Measurements from ENCODE around the gene ZNF324. TPM values are rescaled to one million over a fixed set of nuclear protein-coding genes. Genes with fewer than 3 reads are reported as not detected.

ZNF324 gene
- total and polyA plus RNA-seq, 2 of the 13 experiments (the other 11 are each of a cell fraction or from before 2014, with no cell fraction given) = 1.1 to 4.7 TPM

DNA sequence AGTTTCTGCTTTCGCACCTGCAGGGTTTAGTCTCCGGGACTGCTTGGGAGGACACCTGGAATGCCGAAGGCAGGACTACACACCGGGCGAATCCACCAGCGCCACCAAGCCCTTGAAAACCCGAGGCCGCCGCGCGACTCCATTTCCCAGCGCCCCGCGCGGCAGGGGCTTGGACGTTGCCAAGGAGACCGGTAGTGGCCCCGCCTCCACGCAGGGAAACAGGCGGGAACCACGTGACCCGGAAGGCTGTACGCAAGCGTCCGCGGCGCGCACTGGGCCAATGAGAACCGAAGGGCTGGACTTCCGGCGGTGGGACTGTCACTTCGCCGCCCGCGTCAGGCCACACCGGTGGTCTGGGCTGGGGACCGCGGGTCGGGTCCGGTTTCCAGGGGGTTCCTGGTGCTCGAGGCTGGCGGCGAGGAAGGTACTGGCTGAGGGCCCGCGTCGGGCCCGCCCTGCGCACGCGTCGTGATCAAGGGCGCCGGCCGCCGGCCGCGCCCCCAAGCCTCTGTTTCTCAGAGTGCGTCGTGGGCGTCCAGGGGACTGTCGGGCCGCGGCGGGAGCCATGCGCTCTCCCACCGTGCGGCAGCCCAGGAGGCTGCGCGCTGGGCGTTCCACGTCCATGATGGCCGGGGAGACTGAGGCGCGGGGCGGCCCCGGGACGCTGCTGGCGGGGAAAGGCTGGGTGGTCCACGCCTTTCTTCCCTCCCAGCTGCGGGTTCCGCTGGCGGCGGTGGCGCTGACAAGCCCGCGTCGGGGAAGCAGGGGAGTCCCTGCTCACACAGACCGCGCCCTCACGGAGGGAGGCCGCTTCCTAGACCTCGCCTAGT, at the start of gene ZNF324 (continued):
- TF ChIP-seq, protein P1, sequence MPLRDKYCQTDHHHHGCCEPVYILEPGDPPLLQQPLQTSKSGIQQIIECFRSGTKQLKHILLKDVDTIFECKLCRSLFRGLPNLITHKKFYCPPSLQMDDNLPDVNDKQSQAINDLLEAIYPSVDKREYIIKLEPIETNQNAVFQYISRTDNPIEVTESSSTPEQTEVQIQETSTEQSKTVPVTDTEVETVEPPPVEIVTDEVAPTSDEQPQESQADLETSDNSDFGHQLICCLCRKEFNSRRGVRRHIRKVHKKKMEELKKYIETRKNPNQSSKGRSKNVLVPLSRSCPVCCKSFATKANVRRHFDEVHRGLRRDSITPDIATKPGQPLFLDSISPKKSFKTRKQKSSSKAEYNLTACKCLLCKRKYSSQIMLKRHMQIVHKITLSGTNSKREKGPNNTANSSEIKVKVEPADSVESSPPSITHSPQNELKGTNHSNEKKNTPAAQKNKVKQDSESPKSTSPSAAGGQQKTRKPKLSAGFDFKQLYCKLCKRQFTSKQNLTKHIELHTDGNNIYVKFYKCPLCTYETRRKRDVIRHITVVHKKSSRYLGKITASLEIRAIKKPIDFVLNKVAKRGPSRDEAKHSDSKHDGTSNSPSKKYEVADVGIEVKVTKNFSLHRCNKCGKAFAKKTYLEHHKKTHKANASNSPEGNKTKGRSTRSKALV (CRISPR knock-in tag; IDR thresholded peaks at IDR 0.05) = no peak
- TF ChIP-seq ZNF138 (CRISPR knock-in tag; IDR thresholded peaks at IDR 0.05; ENCODE audit: low read depth) (0 out of 2 replicates have a peak, but pooled peaks have one; percentile 23), WIZ (CRISPR knock-in tag; IDR thresholded peaks at IDR 0.05) (no peak), ZNF75D (CRISPR knock-in tag; IDR thresholded peaks at IDR 0.05; ENCODE audit: borderline replicate concordance) (no peak), NR3C1 (CRISPR knock-in tag; IDR thresholded peaks at IDR 0.05) (no peak), ZNF350 (CRISPR knock-in tag; IDR thresholded peaks at IDR 0.05; ENCODE audit: borderline replicate concordance, low read depth) (0 out of 2 replicates have a peak, but pooled peaks have one; percentile 33), ZNF569 (CRISPR knock-in tag; IDR thresholded peaks at IDR 0.05; ENCODE audit: borderline replicate concordance) (no peak), SATB2 (CRISPR knock-in tag; IDR thresholded peaks at IDR 0.05) (no peak), JUNB (CRISPR knock-in tag; IDR thresholded peaks at IDR 0.05; ENCODE audit: borderline replicate concordance) (no peak), TAF15 (IDR thresholded peaks at IDR 0.05; ENCODE audit: low read depth, low read length, poor library complexity, severe bottlenecking) (peak; percentile 56), SPEN (CRISPR knock-in tag; IDR thresholded peaks at IDR 0.05; ENCODE audit: low read depth) (peak; percentile 62; the same call in 1 of the 2 replicates), ZNF597 (CRISPR knock-in tag; IDR thresholded peaks at IDR 0.05) (no peak), BRCA1 (CRISPR knock-in tag; IDR thresholded peaks at IDR 0.05) (no peak), ZNF253 (CRISPR knock-in tag; IDR thresholded peaks at IDR 0.05; ENCODE audit: borderline replicate concordance) (no peak), ZNF101 (CRISPR knock-in tag; IDR thresholded peaks at IDR 0.05; ENCODE audit: borderline replicate concordance, low read depth) (no peak), DMAP1 (CRISPR knock-in tag; IDR thresholded peaks at IDR 0.05) (no peak), PHF20 (CRISPR knock-in tag; IDR thresholded peaks at IDR 0.05) (peak; percentile 72; the same call in 1 of the 2 replicates), ZNF747 (CRISPR knock-in tag; IDR thresholded peaks at IDR 0.05; ENCODE audit: borderline replicate concordance) (no peak), USF2 (IDR thresholded peaks at IDR 0.05; ENCODE audit: low read depth, low read length) (peak; percentile 94), USF2 (CRISPR knock-in tag; IDR thresholded peaks at IDR 0.05; ENCODE audit: borderline replicate concordance) (peak; percentile 95; the same call in 1 of the 2 replicates), POLR2AphosphoS2 (IDR thresholded peaks at IDR 0.05; ENCODE audit: low read depth, low read length) (no peak), REXO4 (CRISPR knock-in tag; IDR thresholded peaks at IDR 0.05; ENCODE audit: borderline replicate concordance) (no peak)
- TF ChIP-seq, protein P2, sequence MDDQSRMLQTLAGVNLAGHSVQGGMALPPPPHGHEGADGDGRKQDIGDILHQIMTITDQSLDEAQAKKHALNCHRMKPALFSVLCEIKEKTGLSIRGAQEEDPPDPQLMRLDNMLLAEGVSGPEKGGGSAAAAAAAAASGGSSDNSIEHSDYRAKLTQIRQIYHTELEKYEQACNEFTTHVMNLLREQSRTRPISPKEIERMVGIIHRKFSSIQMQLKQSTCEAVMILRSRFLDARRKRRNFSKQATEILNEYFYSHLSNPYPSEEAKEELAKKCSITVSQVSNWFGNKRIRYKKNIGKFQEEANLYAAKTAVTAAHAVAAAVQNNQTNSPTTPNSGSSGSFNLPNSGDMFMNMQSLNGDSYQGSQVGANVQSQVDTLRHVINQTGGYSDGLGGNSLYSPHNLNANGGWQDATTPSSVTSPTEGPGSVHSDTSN (CRISPR knock-in tag; IDR thresholded peaks at IDR 0.05; ENCODE audit: borderline replicate concordance) = no peak
